NCI-H2196 (cell line): ENCODE results near the gene MAFB.

Experiments
- DNase-seq: peaks from one replicate; lab custom pipeline; 2025; ENCODE audit not compliant: unreplicated experiment; lab: John Stamatoyannopoulos, UW

The MAFB gene

GRCh38 chr20:40635971-40636370 is 53.1 kb downstream of the MAFB start:
- DNase-seq, result no peak
